ENCODE data around the gene PMFBP1.

PMFBP1 gene

DNA sequence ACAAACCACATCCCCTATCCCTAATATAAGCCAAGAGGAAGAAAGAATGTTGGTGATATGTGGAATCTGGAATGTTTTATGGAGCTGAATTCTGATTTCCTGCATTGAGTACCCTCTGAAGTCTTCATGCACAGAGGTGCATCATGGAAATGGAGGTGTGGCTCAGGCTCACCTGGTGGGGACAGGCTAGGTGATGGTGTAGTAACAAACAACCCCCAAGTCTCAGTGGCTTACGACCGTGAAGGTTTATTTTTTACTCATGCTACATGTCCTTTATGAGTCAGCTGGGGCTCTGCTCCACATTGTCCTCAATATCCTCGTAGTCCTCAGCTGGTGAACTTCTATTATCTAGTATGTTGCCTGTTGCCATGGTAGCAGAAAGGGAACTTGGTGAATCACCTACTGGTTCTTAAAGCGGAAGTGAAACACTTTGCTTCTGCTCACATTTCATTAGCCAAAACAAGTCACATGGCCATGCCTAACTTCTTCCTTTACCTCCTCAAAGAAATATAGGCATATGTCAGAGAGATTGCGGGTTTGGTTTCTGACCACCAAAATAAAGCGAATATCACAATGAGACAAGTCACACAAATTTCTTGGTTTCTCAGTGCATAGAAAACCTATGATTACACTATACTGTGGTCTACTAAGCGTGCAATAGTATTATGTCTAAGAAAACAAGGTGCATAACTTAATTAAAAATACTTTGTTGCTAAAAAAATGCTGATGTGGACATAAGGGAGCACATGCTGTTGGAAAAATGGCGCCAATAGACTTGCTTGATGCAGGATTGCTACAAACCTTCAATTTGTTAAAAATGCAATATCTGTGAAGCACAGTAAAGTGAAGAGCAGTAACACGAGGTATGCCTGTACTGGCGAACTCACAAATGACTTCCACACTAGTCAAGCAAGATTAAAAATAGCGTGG lies at the start of gene PMFBP1:
PMFBP1 (minus strand) TSS at position 51 of the 930 bp plus-strand sequence. CDS start 947 bp downstream, outside the sequence.
- DNase-seq, result no peak

DNA sequence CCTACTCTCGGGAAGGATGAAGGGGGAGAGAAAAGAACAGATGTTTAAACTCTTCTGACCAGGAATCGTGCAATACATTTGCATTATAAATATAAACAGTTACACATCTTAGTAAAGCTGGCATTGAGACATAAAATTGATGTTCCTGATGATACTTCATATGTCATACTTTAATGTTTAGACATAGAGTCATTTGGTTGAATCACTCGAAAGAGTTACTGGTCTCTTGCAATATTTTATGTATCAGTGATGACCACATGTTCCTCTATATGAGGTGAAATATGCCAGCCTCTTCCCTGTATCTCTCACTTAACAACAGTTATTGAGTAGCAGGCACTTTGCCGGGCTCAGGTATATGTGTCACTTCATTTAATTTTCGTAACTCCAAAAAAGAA lies 49.7 kb upstream of the PMFBP1 start:
- no peak for DNase-seq

GRCh38 chr16:72220875-72221629 lies 49.1 kb upstream of the PMFBP1 start:
- DNase-seq, result no peak

- DNase-seq, result no peak
These were observed 47.3 kb upstream of the PMFBP1 start for GRCh38 chr16:72219282-72219681.

DNA sequence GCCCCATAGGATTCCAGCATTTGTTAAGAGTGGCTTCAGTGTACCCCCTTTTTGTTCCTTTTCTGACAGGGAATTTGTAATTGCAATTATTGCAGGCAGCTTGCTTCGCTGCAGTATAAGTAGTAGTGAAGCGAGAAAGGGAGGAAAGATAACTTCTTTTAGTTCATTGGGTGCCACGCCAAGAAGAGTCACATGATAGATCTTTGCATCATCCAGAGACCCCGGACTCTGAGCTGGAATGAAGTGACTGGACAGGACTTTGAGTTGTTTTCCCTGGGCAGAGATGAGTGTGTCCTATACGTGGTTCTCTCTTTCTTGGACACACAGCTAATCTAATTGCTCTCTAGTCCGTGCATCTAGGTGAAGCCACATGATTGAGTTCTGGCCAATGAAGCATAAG lies 44.8 kb upstream of the PMFBP1 start:
- DNase-seq, result no peak

DNA sequence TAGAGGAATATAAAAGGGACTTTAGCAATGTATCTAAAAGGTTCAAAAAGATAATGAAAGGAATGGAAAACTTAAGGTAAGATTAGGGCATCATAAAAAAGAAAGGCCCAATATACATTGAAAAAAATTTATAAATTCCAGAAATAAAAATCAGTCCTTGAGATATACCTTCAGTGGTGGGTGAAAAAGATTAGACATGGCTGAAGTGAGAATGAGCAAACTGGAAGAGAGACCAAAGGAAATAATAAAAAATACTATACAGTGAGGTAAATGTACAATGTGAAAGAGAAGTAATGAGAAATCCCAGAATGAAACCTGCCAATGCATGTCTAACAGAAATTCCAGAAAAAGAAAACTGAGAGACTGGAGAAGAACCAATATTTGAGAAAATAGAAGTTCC lies 42.9 kb upstream of the PMFBP1 start:
- DNase-seq, result no peak

DNA sequence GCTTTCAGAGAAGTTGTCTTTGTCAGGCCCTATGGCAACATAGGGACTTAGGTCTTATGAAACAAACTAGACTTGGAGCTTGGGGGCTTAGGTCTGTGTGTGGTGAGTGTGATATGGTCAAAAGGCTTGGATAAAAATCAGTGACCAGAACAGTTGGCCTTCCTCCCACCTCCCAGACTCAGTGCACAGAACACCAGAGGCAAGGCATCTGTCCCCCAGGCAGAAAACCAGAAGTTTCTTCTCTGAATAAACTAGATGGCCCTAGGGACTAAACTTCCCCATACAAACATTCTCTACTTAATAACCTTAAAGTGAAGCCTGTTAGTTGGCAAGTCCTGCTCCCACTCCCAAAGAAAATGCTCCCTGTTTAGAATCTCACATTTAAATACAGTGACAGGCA lies 39.2 kb upstream of the PMFBP1 start:
- DNase-seq, result no peak

GRCh38 chr16:72210555-72210954 lies 38.6 kb upstream of the PMFBP1 start:
- DNase-seq, result no peak

DNA sequence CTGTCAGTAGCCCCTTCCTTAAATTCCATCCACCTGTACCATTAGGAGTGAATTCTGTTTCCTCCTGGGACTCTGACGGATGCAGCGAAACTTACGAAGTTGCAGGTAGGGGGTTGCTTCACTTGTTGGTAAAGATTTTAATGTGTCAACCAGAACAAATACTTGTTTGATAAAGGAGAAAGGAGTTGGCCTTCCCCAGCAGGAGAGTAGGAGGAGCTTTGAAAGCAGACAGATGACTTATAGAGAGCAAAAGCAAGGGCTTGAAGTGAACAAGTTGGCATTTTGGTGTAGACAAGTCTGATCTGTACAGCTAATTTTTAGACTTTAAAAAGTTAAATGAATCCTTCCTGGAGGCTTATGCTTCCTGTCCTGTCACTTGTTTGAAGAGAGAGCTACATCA lies 38.1 kb upstream of the PMFBP1 start:
- no peak for DNase-seq

- no peak for DNase-seq
These were observed 34.3 kb upstream of the PMFBP1 start for GRCh38 chr16:72206299-72206698.

GRCh38 chr16:72203401-72203800 lies 31.4 kb upstream of the PMFBP1 start:
- DNase-seq, result no peak

GRCh38 chr16:72202014-72202413 lies 30.1 kb upstream of the PMFBP1 start:
- no peak for DNase-seq

DNA sequence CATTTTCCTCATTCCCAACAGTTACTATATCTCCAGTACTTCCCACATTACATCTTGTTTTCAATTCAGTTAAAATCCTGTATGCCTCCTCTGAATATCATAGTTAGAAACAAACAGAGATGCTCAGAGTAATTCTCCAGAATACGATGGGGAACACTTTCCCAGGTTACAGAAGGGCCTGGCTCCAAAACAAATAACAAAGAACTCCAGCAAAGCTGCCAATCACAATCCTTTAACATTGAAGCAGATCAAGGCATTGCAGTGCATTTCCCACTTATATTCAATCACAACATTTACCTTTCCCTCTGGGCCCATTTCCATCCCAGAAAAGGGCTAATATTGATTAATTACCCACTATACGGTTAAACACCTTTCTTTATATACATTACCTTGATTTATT lies 29.4 kb upstream of the PMFBP1 start:
- DNase-seq, result no peak

GRCh38 chr16:72199761-72200337 lies 27.9 kb upstream of the PMFBP1 start:
- no peak for DNase-seq

GRCh38 chr16:72198771-72199201 lies 26.8 kb upstream of the PMFBP1 start:
- no peak for DNase-seq

DNA sequence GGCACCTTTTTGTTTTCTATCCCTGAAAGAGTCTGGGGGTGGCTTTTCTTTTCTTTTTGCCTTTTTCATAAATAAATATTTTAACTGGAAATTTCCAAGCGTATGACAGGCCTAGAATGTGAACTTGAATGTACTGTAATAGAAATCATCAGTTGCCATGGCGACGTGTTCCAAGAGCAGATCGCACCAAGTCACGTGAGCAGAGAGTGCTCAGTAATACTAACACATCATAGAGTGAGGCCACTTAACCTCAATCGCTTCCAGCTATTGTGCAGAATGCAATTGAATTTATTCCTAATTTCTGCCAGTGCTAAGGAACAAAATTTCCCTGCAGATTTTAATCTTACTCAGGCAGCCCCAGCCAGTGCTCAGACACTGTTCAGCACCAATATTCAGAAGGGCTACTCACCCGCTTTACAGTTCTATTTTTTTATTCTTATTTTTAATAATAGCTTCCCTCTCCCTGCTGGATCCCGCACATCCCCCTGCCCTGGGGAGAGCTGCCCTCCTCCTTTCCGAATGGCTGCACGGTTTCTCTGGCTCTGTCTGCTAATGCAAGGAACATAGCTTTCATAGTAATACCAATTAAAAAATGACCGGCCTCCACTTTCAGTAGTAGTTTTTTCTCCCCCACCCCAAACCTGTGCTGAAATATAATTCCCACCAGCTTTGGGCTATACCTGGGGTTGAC lies 26.2 kb upstream of the PMFBP1 start:
- DNase-seq, result no peak

GRCh38 chr16:72197545-72197944 lies 25.6 kb upstream of the PMFBP1 start:
- DNase-seq, result no peak

DNA sequence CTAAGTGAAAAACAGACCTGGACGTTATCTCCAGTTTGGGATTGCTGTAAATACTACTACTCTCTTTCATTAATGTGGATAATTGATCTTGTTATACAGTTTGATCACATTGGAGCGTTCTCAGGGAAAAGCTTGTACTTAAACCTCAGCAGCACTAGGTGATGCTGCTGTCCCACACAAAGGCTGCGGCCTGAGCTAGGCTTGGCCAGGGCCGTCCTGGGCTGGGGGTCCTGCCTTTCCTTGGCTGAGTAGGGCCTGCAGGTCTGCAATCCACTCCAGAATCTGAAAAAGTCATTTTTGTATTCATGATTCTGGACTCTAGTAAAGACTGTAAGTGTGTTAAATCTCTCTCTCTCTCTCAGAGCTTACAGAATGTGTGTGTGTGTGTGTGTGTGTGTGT lies 23.7 kb upstream of the PMFBP1 start:
- no peak for DNase-seq

- DNase-seq, result no peak
These were observed 19.6 kb upstream of the PMFBP1 start for GRCh38 chr16:72191551-72191950.

DNA sequence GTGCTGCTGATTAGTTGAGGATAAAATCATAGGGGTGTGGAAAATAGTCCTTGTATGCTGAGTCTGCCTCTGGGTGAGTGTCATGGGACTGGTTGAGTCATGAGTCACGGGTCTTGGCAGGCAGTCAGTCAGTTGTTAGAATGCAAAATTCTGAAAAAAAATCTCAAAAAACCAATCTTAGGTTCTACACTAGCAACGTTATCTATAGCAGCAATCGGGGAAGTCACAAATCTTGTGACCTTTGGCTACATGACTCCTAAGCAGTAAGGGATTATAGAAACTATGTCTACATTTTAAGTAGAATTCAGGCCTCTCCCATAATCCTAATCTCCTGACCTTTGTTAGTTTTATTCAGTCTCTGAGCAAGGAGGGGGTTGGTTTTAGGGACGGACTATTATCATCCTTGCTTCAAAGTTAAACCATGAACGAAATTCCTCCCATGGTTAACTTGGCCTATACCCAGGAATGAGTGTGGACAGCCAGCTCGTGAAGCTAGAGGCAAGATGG lies 18.0 kb upstream of the PMFBP1 start:
- DNase-seq, result no peak

DNA sequence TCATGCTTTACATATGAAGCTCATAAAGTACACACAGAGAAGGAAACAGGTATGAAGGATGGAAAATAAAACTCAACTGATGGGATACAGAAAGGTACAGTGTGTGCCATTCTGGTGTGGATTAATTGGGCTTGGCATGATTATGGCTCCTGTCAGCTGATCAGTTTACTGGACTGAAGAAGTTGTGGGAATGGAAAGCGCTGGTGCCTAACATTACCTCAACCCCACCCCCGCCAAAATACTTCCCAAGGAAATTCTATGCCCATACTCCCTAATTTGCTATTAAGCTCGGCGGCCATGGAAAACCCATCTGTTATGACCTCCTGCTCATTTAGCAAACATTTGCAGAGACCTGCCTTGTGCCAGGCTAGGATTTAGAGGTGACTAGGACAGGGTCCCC lies 16.6 kb upstream of the PMFBP1 start:
- no peak for DNase-seq

DNA sequence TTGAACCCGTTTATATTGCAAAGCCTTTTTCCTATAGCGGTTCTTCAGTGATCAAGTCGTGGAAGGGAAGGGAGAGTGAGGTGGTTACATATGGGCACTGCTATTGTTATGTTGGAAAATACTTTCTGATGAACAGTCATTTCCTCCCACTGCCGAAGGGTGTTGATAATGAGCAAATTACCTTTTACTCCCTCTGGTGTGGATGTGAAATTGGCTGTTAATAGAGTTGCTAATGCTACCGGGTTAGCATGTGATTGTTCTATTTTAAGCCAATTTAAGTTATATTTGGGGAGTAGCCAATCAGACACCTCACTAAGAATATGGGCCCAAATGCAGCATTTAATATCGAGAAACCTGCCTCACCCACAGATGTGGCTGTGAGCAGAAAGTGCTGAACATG lies 15.6 kb upstream of the PMFBP1 start:
- DNase-seq, result no peak

DNA sequence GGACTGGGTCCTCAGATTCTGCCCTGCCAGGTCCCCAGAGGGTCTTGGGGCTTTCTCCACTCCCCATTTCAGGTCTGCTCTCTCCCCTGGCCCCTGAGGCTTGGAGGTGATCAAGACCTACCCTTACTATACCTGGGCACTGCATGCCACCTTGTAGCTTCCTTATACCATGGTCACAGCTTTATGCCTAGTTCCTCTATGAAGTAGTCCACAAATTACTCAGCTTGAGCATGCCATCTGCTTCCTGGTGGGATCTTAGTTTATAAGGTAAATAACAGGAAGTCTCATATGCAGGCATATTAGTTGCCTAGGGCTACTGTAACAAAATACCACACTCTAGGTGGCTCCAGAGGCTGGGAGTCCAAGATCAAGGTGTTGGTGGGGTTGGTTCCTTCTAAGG lies 11.0 kb upstream of the PMFBP1 start:
- no peak for DNase-seq

Measured in stimulated activated naive CD4-positive, alpha-beta T cell treated with Interleukin-2 at 50 U/mL for 16 hours (primary cell).